Rectal smooth muscle tissue (tissue), 1 donor: ENCODE data around the gene FOXP1.

Experiments used
- H3K27ac ChIP-seq: one replicate; pipeline ENCODE4 v1.7.0; 2013; ENCODE audit warnings: low read depth, low read length, inconsistent platforms
- H3K27me3 ChIP-seq: one replicate; pipeline ENCODE4 v1.7.0; 2013; ENCODE audit warnings: low read length; ENCODE audit not compliant: control insufficient read depth, insufficient read depth
- H3K36me3 ChIP-seq: one replicate; pipeline ENCODE4 v1.7.0; 2013; ENCODE audit warnings: low read length; ENCODE audit not compliant: control insufficient read depth, insufficient read depth
- H3K4me1 ChIP-seq: one replicate; pipeline ENCODE4 v1.7.0; 2013; ENCODE audit warnings: low read length; ENCODE audit not compliant: control insufficient read depth, insufficient read depth
- H3K4me3 ChIP-seq: one replicate; pipeline ENCODE4 v1.7.0; 2013; ENCODE audit warnings: low read length
- H3K9ac ChIP-seq: one replicate; pipeline ENCODE4 v1.7.0; 2013; ENCODE audit warnings: low read length

Gene FOXP1

GRCh38 chr3:71180524-71180923 lies 403.0 kb downstream of the FOXP1 start:
- Histone ChIP-seq H3K27ac (no peak overlapping the region), H3K36me3 (peaks cover 2% of the 10 kb centered on the region), H3K9ac (no peak overlapping the region), H3K4me3 (no peak overlapping the region), H3K27me3 (no peaks in the 10 kb centered on the region), H3K4me1 (peaks cover 4% of the 10 kb centered on the region)

GRCh38 chr3:71177375-71177774 lies 406.2 kb downstream of the FOXP1 start:
- peaks cover 2% of the 10 kb centered on the region for H3K36me3 ChIP-seq
- no peak overlapping the region for H3K9ac ChIP-seq
- no peak overlapping the region for H3K27ac ChIP-seq
- no peaks in the 10 kb centered on the region for H3K27me3 ChIP-seq
- no peak overlapping the region for H3K4me3 ChIP-seq
- H3K4me1 ChIP-seq, result no peaks in the 10 kb centered on the region

GRCh38 chr3:71176366-71176765 lies 407.2 kb downstream of the FOXP1 start:
- H3K4me1 ChIP-seq, result no peaks in the 10 kb centered on the region
- no peak overlapping the region for H3K27ac ChIP-seq
- H3K36me3 ChIP-seq, result peaks cover 2% of the 10 kb centered on the region
- no peak overlapping the region for H3K4me3 ChIP-seq
- H3K27me3 ChIP-seq, result no peaks in the 10 kb centered on the region
- no peak overlapping the region for H3K9ac ChIP-seq

- Histone ChIP-seq H3K27ac (no peak overlapping the region), H3K4me3 (no peak overlapping the region)
These were observed 407.7 kb downstream of the FOXP1 start for GRCh38 chr3:71175691-71176365.

GRCh38 chr3:71172951-71173350 lies 410.6 kb downstream of the FOXP1 start:
- Histone ChIP-seq H3K9ac (no peak overlapping the region), H3K4me3 (no peak overlapping the region), H3K36me3 (peaks cover 2% of the 10 kb centered on the region), H3K4me1 (peaks cover 7% of the 10 kb centered on the region), H3K27ac (no peak overlapping the region), H3K27me3 (no peaks in the 10 kb centered on the region)

More at GRCh38 chr3:71175691-71176365, 407.7 kb downstream of the FOXP1 start:
- no peaks in the 10 kb centered on the region for H3K4me1 ChIP-seq
- H3K9ac ChIP-seq, result no peak overlapping the region
- H3K27me3 ChIP-seq, result no peaks in the 10 kb centered on the region
- peaks cover 2% of the 10 kb centered on the region for H3K36me3 ChIP-seq

- Histone ChIP-seq H3K27ac (no peak overlapping the region), H3K9ac (no peak overlapping the region), H3K4me1 (peaks cover 7% of the 10 kb centered on the region), H3K36me3 (peaks cover 2% of the 10 kb centered on the region), H3K4me3 (no peak overlapping the region), H3K27me3 (no peaks in the 10 kb centered on the region)
These were observed 411.3 kb downstream of the FOXP1 start for GRCh38 chr3:71172189-71172588.

- peaks cover 7% of the 10 kb centered on the region for H3K4me1 ChIP-seq
These were observed 412.3 kb downstream of the FOXP1 start for GRCh38 chr3:71171247-71171646.

GRCh38 chr3:71168880-71169411 lies 414.6 kb downstream of the FOXP1 start:
- Histone ChIP-seq H3K9ac (no peak overlapping the region), H3K4me3 (no peak overlapping the region), H3K36me3 (no peaks in the 10 kb centered on the region), H3K27me3 (no peaks in the 10 kb centered on the region), H3K4me1 (peaks cover 7% of the 10 kb centered on the region), H3K27ac (peak overlapping the region; percentile 38)

More at GRCh38 chr3:71171247-71171646, 412.3 kb downstream of the FOXP1 start:
- H3K9ac ChIP-seq, result no peak overlapping the region
- H3K4me3 ChIP-seq, result no peak overlapping the region
- no peak overlapping the region for H3K27ac ChIP-seq
- peaks cover 2% of the 10 kb centered on the region for H3K36me3 ChIP-seq
- no peaks in the 10 kb centered on the region for H3K27me3 ChIP-seq

- Histone ChIP-seq H3K27ac (peak overlapping the region; percentile 38), H3K36me3 (no peaks in the 10 kb centered on the region), H3K27me3 (no peaks in the 10 kb centered on the region), H3K9ac (no peak overlapping the region), H3K4me3 (no peak overlapping the region), H3K4me1 (peaks cover 10% of the 10 kb centered on the region)
These were observed 415.3 kb downstream of the FOXP1 start for GRCh38 chr3:71168121-71168721.

- Histone ChIP-seq H3K4me1 (peaks cover 10% of the 10 kb centered on the region), H3K27me3 (no peaks in the 10 kb centered on the region), H3K9ac (no peak overlapping the region), H3K27ac (no peak overlapping the region), H3K36me3 (no peaks in the 10 kb centered on the region), H3K4me3 (no peak overlapping the region)
These were observed 416.9 kb downstream of the FOXP1 start for GRCh38 chr3:71166339-71167240.

GRCh38 chr3:71164881-71165280 lies 418.6 kb downstream of the FOXP1 start:
- H3K36me3 ChIP-seq, result no peaks in the 10 kb centered on the region
- no peak overlapping the region for H3K4me3 ChIP-seq
- no peak overlapping the region for H3K9ac ChIP-seq
- H3K4me1 ChIP-seq, result peaks cover 10% of the 10 kb centered on the region
- no peaks in the 10 kb centered on the region for H3K27me3 ChIP-seq
- no peak overlapping the region for H3K27ac ChIP-seq

- no peak overlapping the region for H3K27ac ChIP-seq
- peaks cover 4% of the 10 kb centered on the region for H3K4me1 ChIP-seq
- no peaks in the 10 kb centered on the region for H3K27me3 ChIP-seq
- no peaks in the 10 kb centered on the region for H3K36me3 ChIP-seq
- H3K4me3 ChIP-seq, result no peak overlapping the region
- H3K9ac ChIP-seq, result no peak overlapping the region
These were observed 420.2 kb downstream of the FOXP1 start for GRCh38 chr3:71163198-71163918.
